DND-41 (cell line): ENCODE data around the gene KAT2A.
"Not testable (repeated sequence)": the region's sequence is repeated elsewhere in the genome, so short reads cannot be mapped to it uniquely, and the experiment has no call there.

Experiments
- ATAC-seq: fragments of 200-7000 bp; cut with Tn5 transposase; 3 replicates; pipeline ENCODE4 v1.9.1; 2021; ENCODE audit warnings: low read depth; ENCODE audit not compliant: insufficient read depth
- DNase-seq: peaks from one replicate; pipeline ENCODE4 v3.0.0-alpha.2; 2020
- H2AFZ ChIP-seq: 2 replicates; pipeline ENCODE4 v1.6.0; 2012; ENCODE audit warnings: low read depth, low read length
- H3K27ac ChIP-seq: 2 replicates; pipeline ENCODE4 v1.5.1; 2012; ENCODE audit warnings: low read length, inconsistent platforms
- H3K27me3 ChIP-seq: fragments of 200-600 bp; sonication (generic); 2 replicates; pipeline ENCODE4 v1.6.0; 2012; ENCODE audit warnings: low read length, mild to moderate bottlenecking, inconsistent platforms; ENCODE audit not compliant: insufficient read depth, poor library complexity
- H3K36me3 ChIP-seq: 2 replicates; pipeline ENCODE4 v1.5.1; 2012; ENCODE audit warnings: low read length, inconsistent platforms; ENCODE audit not compliant: insufficient read depth
- H3K4me1 ChIP-seq: 2 replicates; pipeline ENCODE4 v1.5.1; 2012; ENCODE audit warnings: mild to moderate bottlenecking, low read length; ENCODE audit not compliant: insufficient read depth
- H3K4me2 ChIP-seq: 2 replicates; pipeline ENCODE4 v1.6.0; 2012; ENCODE audit warnings: mild to moderate bottlenecking, moderate library complexity, low read length, inconsistent platforms; ENCODE audit not compliant: insufficient read depth
- H3K4me3 ChIP-seq, 2 experiments: fragments of 200-600 bp in 1 of 2; shearing (Covaris generic) in 1 of 2; 2 replicates each; pipeline ENCODE4 v1.5.1; 2012 to 2016; ENCODE audit warnings: inconsistent platforms in 2 of 2, low read length in 2 of 2, mild to moderate bottlenecking in 2 of 2, low read depth in 1 of 2, moderate library complexity in 1 of 2
- H3K79me2 ChIP-seq: 2 replicates; pipeline ENCODE4 v1.6.0; 2012; ENCODE audit warnings: low read length, inconsistent platforms; ENCODE audit not compliant: insufficient read depth
- H3K9ac ChIP-seq: 2 replicates; pipeline ENCODE4 v1.6.0; 2012; ENCODE audit warnings: low read depth, mild to moderate bottlenecking, inconsistent platforms, low read length, moderate library complexity
- H3K9me3 ChIP-seq: 2 replicates; pipeline ENCODE4 v1.5.1; 2012; ENCODE audit warnings: low read length, moderate library complexity, mild to moderate bottlenecking, inconsistent platforms; ENCODE audit not compliant: insufficient read depth, severe bottlenecking
- H4K20me1 ChIP-seq: 2 replicates; pipeline ENCODE4 v1.6.0; 2012; ENCODE audit warnings: low read length; ENCODE audit not compliant: insufficient read depth
- EZH2 ChIP-seq: IDR thresholded peaks from 3 replicates; pipeline ENCODE4 v1.6.1; 2012; ENCODE audit warnings: borderline replicate concordance, low read depth, mild to moderate bottlenecking, moderate library complexity, low read length, inconsistent platforms; ENCODE audit not compliant: severe bottlenecking
- TF ChIP-seq, protein P1 (sequence below): IDR thresholded peaks from 2 replicates; pipeline ENCODE4 v1.5.1; 2012; ENCODE audit warnings: borderline replicate concordance, low read length, moderate library complexity, mild to moderate bottlenecking; ENCODE audit not compliant: poor library complexity, severe bottlenecking; ENCODE audit errors: extremely low read depth

The KAT2A gene

DNA sequence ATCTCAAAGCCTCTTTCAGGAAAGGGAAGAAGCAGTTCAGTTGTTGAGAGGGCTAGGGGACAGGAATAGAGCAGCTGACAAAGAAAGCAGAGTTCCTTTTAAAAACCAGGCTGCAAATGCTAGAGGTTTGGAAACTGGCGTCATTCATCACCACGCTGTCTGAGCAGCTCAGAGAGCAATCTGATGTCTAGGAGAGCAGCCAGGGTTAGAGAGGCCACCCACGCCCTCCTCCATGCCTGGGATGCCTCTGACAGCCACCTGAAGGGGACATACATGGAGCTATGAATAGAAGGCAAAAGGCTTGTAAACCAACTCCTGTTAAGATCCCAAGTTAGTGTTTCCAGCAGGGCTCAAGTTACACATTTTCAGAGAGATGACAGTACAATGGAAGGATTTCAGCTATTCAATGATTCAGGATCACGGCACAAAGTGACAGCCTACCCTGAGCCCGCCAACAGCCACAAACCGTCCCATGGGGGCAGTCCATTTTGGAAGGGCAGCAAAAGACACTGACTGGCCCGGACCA, 21.3 kb upstream of the KAT2A start:
- peaks cover 44% of the 10 kb centered on the region for H3K36me3 ChIP-seq
- H3K79me2 ChIP-seq: peaks cover 94% of the 10 kb centered on the region
- no peak overlapping the region for H3K4me3 ChIP-seq
- no peaks in the 10 kb centered on the region for H3K9me3 ChIP-seq
- no peak overlapping the region for H3K9ac ChIP-seq
- DNase-seq (no peak), ATAC-seq (no peak)
- TF ChIP-seq EZH2: no peak
- TF ChIP-seq, protein P1, sequence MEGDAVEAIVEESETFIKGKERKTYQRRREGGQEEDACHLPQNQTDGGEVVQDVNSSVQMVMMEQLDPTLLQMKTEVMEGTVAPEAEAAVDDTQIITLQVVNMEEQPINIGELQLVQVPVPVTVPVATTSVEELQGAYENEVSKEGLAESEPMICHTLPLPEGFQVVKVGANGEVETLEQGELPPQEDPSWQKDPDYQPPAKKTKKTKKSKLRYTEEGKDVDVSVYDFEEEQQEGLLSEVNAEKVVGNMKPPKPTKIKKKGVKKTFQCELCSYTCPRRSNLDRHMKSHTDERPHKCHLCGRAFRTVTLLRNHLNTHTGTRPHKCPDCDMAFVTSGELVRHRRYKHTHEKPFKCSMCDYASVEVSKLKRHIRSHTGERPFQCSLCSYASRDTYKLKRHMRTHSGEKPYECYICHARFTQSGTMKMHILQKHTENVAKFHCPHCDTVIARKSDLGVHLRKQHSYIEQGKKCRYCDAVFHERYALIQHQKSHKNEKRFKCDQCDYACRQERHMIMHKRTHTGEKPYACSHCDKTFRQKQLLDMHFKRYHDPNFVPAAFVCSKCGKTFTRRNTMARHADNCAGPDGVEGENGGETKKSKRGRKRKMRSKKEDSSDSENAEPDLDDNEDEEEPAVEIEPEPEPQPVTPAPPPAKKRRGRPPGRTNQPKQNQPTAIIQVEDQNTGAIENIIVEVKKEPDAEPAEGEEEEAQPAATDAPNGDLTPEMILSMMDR: no peak
- H3K4me2 ChIP-seq: no peak overlapping the region
- no peaks in the 10 kb centered on the region for H3K27me3 ChIP-seq
- no peaks in the 10 kb centered on the region for H3K4me1 ChIP-seq
- H2AFZ ChIP-seq: no peak overlapping the region
- H4K20me1 ChIP-seq: peaks cover 59% of the 10 kb centered on the region
- no peak overlapping the region for H3K27ac ChIP-seq

DNA sequence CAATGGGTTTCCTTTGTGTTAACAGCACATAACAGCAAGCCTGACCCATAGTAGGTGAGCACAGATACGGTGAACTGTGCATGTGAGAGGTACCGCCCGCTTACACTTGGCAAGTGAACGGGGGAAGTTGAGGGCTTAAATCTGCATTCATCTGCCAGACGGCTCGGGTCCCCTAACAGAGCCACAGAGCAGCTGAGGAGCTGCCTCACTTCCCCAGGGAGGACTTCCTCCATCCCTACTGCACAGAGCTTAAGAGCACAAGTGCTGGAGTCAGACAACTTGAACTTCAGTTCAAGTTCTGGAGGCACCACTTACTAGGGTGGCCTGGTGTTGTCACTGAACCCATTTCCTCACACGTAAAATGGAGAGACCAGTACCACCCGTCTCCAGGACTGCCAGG, 20.2 kb upstream of the KAT2A start:
- Histone ChIP-seq H3K9me3 (no peaks in the 10 kb centered on the region), H3K4me3 (no peak overlapping the region), H2AFZ (no peak overlapping the region), H3K36me3 (peaks cover 49% of the 10 kb centered on the region), H3K79me2 (peaks cover 95% of the 10 kb centered on the region), H3K4me1 (no peaks in the 10 kb centered on the region), H3K4me2 (no peak overlapping the region), H3K9ac (no peak overlapping the region), H4K20me1 (peaks cover 62% of the 10 kb centered on the region), H3K27me3 (no peaks in the 10 kb centered on the region), H3K27ac (no peak overlapping the region)
- TF ChIP-seq EZH2: no peak
- TF ChIP-seq, protein P1: no peak
- DNase-seq (no peak), ATAC-seq (no peak)

DNA sequence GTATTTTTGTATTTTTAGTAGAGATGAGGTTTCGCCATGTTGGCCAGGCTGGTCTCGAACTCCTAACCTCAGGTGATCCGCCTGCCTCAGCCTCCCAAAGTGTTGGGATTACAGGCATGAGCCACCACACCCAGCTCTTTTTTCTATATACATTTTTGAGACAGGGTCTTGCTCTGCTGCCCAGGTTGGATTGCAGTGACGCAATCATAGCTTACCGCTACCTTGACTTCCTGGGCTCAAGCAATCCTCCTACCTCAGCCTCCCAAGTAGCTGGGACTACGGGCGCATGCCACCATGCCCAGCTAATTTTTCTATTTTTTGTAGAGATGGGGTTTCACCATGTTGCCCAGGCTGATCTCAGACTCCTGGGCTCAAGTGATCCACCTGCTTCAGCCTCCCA, 19.5 kb upstream of the KAT2A start:
- H3K9me3 ChIP-seq, H3K27me3 ChIP-seq, H3K9ac ChIP-seq, H3K4me1 ChIP-seq, DNase-seq, H3K4me2 ChIP-seq, ATAC-seq, H3K27ac ChIP-seq, H2AFZ ChIP-seq, H3K4me3 ChIP-seq: not testable (repeated sequence)
- Histone ChIP-seq H3K36me3 (peaks cover 55% of the 10 kb centered on the region), H4K20me1 (peaks cover 67% of the 10 kb centered on the region), H3K79me2 (peaks cover 95% of the 10 kb centered on the region)

DNA sequence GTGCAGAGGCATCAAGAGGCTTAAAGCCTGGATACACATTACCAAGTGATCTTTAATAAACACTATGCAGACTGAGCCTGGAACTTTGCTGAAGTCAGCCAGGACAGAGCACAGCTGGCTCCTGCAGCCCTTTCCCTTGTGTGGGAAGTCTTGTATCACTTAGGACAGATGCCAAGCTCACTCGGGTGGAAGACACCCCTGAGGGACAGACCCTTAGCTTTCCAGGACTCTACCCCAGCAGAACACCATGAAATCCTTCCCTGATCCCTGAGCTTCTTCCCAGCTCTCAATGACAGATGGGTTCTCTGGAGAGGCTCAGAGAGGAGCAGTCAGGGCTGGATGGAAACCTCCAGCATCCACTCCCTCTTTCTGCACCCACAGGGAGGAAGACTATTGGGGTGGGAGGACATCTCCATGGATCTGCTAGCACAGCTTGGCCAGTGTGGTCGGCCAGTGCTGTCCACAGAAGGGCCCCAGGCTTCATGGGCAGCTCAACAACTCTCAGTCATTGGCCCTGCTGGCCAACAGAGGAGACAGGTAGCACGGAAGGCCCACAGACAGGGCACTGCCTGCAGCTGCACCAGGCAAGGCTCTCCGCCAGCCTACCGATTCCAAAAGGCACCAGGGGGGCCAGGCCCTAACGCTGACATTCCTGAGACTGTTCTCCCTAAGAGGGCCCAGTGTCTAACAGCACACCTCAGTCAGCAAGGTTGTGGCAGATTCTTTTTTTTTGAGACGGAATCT, 17.8 kb upstream of the KAT2A start:
- Histone ChIP-seq H3K9ac (no peak overlapping the region), H3K79me2 (peaks cover 99% of the 10 kb centered on the region), H4K20me1 (peaks cover 71% of the 10 kb centered on the region), H3K4me3 (no peak overlapping the region), H3K27me3 (no peaks in the 10 kb centered on the region), H3K4me2 (no peak overlapping the region), H3K27ac (no peak overlapping the region), H3K4me1 (0 out of 2 replicates have a peak, but pooled peaks cover 2% of the 10 kb centered on the region), H3K36me3 (peaks cover 59% of the 10 kb centered on the region), H2AFZ (no peak overlapping the region), H3K9me3 (no peaks in the 10 kb centered on the region)
- ATAC-seq: no peak
- no peak for DNase-seq
- TF ChIP-seq, protein P1: no peak
- TF ChIP-seq EZH2: no peak
